ENCODE data around the gene FSCN2.
A peak's percentile ranks its signal among the peaks of the same experiment; 100 is the strongest.

Gene FSCN2

DNA sequence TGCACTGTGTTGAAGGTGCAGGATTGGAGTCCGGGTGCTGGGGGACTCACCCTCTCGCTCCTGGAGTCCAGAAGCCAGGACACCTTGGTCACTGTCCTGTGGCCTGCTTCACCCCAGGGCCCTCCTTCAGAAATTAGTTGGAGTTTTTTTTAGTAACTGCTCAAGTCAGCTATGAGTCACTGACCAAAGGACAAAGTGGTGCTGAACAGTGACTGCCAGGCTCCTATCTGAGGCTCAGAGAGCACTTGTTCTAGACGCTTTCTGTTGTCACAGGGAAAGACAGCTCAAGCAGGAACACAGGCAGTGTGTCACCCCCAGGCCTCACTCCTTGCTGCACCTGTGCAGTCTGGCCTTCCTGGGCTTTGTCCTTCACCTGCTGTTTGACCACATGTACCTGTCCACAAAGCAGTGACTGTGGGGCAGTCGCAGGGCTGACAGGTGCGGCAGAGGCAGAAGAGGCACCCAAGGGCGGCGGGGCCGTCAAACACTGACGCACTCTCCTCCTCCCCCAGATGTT lies 28.1 kb downstream of the FSCN2 start:
- Mint-ChIP-seq H3K27ac (peak overlapping the region; percentile 58), H3K27me3 (no peaks in the 10 kb centered on the region), H3K4me3 (no peak overlapping the region), H3K4me1 (ENCODE audit: low read depth) (peaks cover 31% of the 10 kb centered on the region), H3K9me3 (no peaks in the 10 kb centered on the region), H3K36me3 (ENCODE audit: low read depth) (peaks cover 75% of the 10 kb centered on the region)
- no peak for DNase-seq

DNA sequence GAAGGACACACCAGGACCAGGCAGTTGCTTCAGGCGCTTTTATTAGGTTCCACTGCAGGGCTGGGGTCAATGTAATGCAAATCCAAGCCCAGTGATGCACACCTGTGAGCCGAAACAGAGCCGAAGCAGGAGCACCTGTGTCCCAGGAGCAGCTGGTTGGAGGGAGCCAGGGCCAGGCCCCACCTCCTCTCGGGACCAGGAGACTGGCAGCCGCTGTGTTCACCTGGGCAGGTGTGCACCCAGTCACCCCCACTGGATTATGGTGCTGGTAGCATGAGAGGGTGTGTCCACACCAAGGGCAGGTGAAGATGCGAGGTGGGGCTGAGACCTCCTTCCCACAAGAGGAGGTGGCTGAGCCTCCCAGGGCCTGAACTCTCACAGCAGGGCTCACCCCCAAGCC lies 28.7 kb downstream of the FSCN2 start:
- peaks cover 77% of the 10 kb centered on the region for H3K36me3 Mint-ChIP-seq (ENCODE audit: low read depth)
- peak overlapping the region; percentile 31 for H3K27ac Mint-ChIP-seq
- peaks cover 29% of the 10 kb centered on the region for H3K4me1 Mint-ChIP-seq (ENCODE audit: low read depth)

DNA sequence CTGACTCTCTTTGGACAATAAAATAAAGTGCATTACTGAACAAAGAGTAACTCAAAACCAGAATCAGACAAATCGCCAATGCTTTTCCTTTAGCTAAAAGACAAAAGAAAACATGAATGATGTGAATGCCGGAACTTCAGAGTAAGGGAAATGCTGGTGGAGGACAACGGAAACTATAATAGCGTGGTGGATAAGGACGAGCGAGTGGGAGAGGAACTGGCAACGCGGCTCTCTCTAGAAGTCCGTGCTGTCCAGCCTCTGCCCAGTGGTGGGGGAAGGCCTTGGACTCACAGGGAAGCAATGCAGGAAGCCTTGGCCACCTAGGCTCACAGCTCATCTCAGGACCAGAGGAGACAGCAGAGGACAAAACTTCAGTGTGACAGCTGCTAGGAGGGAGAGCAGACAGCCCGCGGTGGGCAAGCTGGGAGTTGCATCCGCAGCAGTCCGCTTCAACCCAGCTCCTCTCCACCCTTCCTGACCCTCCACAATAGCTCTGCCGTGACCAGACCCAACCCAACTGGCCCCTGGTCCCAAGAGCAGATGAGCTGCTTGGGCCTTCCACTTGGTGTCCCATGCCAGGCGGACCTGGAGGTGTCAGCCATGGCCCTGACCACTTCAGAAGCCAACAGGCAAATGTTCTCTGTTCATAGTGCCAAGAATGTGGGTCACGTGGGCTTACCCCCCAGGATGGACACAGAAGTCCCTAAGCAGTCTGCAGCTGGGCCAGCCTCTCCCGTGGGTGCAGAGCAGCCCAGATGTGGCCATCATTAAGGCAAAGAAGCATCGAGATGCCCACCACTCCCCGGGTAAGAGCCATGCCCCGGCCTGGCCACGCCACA lies 29.3 kb downstream of the FSCN2 start:
- Mint-ChIP-seq H3K4me1 (ENCODE audit: low read depth) (peaks cover 29% of the 10 kb centered on the region), H3K4me3 (no peak overlapping the region)

More for the DNA sequence above, 28.7 kb downstream of the FSCN2 start:
- no peak overlapping the region for H3K4me3 Mint-ChIP-seq
- H3K27me3 Mint-ChIP-seq = no peaks in the 10 kb centered on the region
- H3K9me3 Mint-ChIP-seq = no peaks in the 10 kb centered on the region
- DNase-seq = no peak

DNA sequence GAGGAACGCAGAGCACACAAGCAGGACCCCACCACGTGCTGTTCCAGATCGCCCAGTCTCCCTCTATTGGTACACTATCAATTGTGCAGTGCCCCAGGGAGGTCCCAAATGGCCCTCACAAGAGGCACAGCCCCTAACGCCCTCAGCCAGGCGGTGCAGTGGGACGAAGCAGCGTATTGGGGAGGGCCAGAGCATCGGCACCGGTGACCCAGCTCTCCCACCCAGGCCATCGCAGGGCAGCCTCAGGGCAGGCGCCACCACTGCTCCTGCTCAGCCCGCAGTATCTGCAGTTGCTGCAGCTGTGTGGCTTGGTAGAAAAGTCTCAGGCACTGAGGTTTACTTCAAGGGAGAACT lies 29.9 kb downstream of the FSCN2 start:
- H3K4me3 Mint-ChIP-seq = no peak overlapping the region
- H3K9me3 Mint-ChIP-seq = no peaks in the 10 kb centered on the region
- no peak overlapping the region for H3K27ac Mint-ChIP-seq
- peaks cover 29% of the 10 kb centered on the region for H3K4me1 Mint-ChIP-seq (ENCODE audit: low read depth)
- H3K27me3 Mint-ChIP-seq = no peaks in the 10 kb centered on the region
- no peak for DNase-seq
- peaks cover 82% of the 10 kb centered on the region for H3K36me3 Mint-ChIP-seq (ENCODE audit: low read depth)

More for the DNA sequence above, 29.3 kb downstream of the FSCN2 start:
- no peaks in the 10 kb centered on the region for H3K27me3 Mint-ChIP-seq
- peak overlapping the region; percentile 31 for H3K27ac Mint-ChIP-seq
- no peaks in the 10 kb centered on the region for H3K9me3 Mint-ChIP-seq
- H3K36me3 Mint-ChIP-seq (ENCODE audit: low read depth) = peaks cover 82% of the 10 kb centered on the region
- DNase-seq = no peak

DNA sequence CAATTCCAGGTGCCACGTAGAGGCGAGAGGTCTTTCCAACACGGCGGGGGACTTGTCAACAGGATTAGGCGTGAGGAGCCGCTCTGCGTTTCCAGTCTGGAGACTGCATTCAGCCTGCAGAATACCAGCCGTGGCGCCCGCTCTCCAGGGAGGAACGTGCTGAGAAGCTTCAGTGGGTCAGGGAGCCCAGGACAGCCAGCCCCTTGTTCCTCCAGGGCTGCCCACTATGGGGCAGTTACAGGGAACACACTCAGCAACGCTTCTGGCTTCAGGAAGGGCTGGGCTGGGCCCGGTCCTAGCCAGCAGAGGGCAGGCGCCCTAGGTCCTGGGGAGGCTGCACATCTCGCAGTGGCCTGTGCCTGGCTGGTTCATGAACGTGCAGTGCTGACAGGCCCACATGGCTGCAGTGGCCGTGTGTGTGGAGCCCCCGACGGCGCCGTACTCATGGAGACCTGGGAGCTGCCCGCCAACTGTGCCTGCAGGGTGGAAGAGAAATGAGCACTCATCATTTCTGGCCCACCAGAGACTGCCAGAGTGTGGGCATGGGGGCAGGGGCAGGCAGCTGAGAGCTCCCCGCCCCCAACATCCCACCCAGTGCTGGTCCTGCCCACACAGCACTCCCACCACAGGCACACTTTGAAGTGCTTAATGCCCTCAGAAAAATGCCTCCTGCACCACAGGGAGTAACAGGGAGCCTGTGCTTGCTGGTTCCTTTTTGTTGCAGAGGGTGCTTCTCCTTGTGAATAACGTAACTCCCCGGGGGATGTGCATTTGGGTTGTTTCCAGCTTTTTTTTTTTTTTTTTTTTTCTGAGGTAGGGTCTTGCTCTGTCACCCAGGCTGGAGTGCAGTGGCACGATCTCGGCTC lies 31.0 kb downstream of the FSCN2 start:
- DNase-seq = no peak
- peaks cover 82% of the 10 kb centered on the region for H3K36me3 Mint-ChIP-seq (ENCODE audit: low read depth)
- H3K27me3 Mint-ChIP-seq = no peaks in the 10 kb centered on the region
- no peak overlapping the region for H3K27ac Mint-ChIP-seq
- peaks cover 18% of the 10 kb centered on the region for H3K4me1 Mint-ChIP-seq (ENCODE audit: low read depth)
- H3K4me3 Mint-ChIP-seq = no peak overlapping the region
- H3K9me3 Mint-ChIP-seq = no peaks in the 10 kb centered on the region

DNA sequence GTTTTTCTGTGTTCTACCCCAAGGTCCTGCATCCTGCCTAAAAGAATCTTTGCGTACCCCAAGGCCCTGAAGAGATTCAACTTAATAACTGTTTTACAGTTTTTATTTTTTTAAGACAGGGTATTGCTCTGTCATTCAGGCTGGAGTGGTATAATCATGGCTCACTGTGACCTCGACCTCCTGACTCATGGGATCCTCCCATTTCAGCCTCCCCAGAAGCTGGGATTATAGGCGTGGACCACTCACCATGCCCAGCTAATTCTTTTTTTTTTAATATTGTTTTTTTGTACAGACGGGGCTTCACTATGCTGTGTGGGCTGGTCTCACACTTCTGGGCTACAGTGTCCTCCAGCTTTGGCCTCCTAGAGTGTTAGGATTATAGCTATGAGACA lies 33.3 kb downstream of the FSCN2 start:
- Mint-ChIP-seq H3K36me3 (ENCODE audit: low read depth) (peaks cover 90% of the 10 kb centered on the region), H3K4me1 (ENCODE audit: low read depth) (peaks cover 9% of the 10 kb centered on the region), H3K27ac (peak overlapping the region; percentile 75), H3K27me3 (no peaks in the 10 kb centered on the region), H3K9me3 (no peaks in the 10 kb centered on the region), H3K4me3 (no peak overlapping the region)
- DNase-seq = no peak

DNA sequence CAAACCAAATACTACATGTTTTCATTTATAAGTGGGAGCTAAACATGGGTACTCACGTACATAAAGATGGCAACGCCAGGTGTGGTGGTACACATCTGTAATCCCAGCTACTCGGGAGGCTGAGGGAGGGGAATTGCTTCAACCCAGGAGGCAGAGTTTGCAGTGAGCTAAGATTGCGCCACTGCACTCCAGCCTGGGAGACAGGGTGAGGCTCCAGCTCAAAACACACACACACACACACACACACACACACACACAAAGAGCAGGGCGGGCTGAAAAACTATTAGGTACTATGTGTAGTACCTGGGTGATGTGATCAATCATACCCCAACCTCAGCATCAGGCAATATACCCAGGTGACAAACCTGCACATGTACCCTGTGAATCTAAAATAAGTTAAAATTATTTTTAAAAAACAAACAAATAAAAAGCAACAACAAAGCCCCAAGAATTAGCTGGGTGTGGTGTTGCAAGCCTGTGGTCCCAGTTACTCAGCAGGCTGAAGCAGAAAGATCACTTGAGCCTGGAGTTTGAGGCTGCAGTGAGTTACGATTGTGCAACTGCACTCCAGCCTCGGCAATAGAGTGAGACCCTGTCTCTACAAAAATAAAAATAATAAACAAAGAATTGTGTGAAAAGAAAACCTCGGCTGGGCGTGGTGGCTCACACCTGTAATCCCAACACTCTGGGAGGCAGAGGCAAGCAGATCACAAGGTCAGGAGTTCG lies 35.8 kb downstream of the FSCN2 start:
- peaks cover 91% of the 10 kb centered on the region for H3K36me3 Mint-ChIP-seq (ENCODE audit: low read depth)

DNA sequence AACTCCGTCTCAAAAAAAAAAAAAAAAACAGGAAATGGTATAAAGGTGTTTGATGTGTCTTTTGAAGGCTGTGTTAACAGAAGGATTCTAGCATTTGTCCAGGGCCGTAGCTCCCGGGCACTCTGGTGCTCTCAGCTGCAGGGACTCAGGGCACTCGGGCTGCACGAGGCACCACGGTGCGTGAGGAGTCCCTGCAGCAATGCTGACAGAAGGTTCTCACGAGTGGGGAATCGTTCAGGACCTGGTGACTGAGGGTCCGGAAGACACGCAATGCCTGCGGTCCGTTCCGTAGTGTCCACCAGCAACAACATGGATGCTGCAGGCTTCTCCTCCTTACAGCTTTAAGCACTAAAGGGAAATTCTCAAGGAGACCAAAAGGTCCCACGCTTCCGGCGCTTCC lies 36.6 kb downstream of the FSCN2 start:
- H3K27ac Mint-ChIP-seq = no peak overlapping the region

More for the DNA sequence above, 35.8 kb downstream of the FSCN2 start:
- H3K27ac Mint-ChIP-seq = no peak overlapping the region
- H3K9me3 Mint-ChIP-seq = no peaks in the 10 kb centered on the region
- peaks cover 9% of the 10 kb centered on the region for H3K4me1 Mint-ChIP-seq (ENCODE audit: low read depth)
- no peak overlapping the region for H3K4me3 Mint-ChIP-seq
- no peak for DNase-seq
- no peaks in the 10 kb centered on the region for H3K27me3 Mint-ChIP-seq

DNA sequence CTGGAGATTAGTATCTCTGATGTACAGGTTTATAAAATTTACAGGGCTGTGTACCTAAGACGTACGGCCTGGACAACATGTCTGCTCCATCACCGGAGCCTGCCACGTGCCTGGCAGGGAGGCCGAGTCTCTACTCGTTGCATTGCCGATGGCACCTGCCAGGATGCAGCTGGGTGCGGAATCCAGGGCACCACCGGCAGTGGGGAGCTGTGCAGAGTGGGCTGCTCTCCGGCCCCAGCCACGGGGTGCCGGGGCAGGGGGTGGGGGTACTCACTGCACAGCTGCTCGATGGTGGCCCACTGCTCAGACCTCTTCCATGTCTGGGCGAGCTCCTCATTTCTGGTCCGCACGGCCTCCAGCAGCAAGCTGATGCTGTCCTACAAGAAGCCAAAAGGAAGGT lies 37.1 kb downstream of the FSCN2 start:
- Mint-ChIP-seq H3K36me3 (ENCODE audit: low read depth) (peaks cover 92% of the 10 kb centered on the region), H3K27ac (no peak overlapping the region), H3K27me3 (no peaks in the 10 kb centered on the region), H3K9me3 (no peaks in the 10 kb centered on the region), H3K4me3 (no peak overlapping the region), H3K4me1 (ENCODE audit: low read depth) (peaks cover 9% of the 10 kb centered on the region)
- DNase-seq = no peak

More for the DNA sequence above, 36.6 kb downstream of the FSCN2 start:
- H3K36me3 Mint-ChIP-seq (ENCODE audit: low read depth) = peaks cover 92% of the 10 kb centered on the region
- DNase-seq = no peak
- peaks cover 9% of the 10 kb centered on the region for H3K4me1 Mint-ChIP-seq (ENCODE audit: low read depth)
- no peak overlapping the region for H3K4me3 Mint-ChIP-seq
- H3K9me3 Mint-ChIP-seq = no peaks in the 10 kb centered on the region
- H3K27me3 Mint-ChIP-seq = no peaks in the 10 kb centered on the region

DNA sequence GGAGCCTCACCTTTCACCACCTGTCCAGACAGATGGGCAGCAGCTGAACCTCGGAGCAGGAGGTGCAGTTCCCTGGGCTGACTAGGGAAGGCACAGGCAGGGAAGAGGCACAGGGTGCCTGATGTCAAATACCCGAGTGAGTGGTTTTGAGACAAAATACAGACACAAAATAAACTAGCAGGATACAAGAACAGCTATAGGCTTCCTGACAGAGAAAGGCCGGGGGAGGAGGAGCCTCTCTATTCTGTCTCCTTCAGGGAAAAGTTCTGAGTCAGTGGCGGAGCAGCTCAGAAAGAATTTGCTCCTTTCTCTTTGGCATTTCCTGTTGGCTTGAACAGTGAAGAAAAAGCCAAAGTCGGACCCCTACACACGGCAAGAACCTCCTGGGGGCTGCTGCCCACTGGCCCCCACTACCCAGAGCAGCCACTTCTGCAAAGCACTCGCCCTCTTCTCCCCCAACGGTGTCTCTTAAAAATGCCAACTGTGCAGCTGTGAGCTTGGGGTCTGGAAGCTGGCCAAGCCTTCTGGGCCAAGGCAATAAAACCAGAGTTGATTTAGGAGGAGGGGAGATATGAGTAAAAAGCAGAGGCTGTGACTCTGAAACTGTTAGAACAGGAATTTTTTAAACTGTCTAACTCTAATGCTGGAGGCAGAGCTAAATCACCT lies 38.4 kb downstream of the FSCN2 start:
- Mint-ChIP-seq H3K9me3 (no peaks in the 10 kb centered on the region), H3K4me1 (ENCODE audit: low read depth) (no peaks in the 10 kb centered on the region), H3K36me3 (ENCODE audit: low read depth) (peaks cover 93% of the 10 kb centered on the region), H3K27ac (no peak overlapping the region), H3K27me3 (no peaks in the 10 kb centered on the region), H3K4me3 (no peak overlapping the region)
- no peak for DNase-seq

DNA sequence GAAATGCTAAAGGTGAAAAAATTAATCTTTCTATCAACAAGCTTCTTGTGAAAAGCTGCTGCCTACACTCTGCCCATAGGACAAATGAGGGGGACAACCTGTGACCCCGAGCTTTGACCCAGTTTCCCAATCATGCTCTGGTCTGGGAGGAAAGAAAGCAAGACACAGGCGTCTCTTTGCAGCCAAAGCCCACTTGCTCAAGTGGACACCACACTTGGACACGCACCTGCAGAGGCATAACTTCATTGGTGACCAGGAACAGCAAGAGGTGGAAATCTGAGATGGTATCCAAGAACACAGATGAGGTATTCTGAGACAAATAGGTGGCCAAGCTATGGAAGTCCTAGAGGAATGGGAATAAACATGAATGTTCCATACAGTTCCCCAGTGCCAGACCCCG lies 39.0 kb downstream of the FSCN2 start:
- Mint-ChIP-seq H3K4me1 (ENCODE audit: low read depth) (no peaks in the 10 kb centered on the region), H3K9me3 (no peaks in the 10 kb centered on the region), H3K27me3 (no peaks in the 10 kb centered on the region), H3K4me3 (no peak overlapping the region), H3K27ac (peak overlapping the region; percentile 18), H3K36me3 (ENCODE audit: low read depth) (peaks cover 91% of the 10 kb centered on the region)
- DNase-seq = no peak

DNA sequence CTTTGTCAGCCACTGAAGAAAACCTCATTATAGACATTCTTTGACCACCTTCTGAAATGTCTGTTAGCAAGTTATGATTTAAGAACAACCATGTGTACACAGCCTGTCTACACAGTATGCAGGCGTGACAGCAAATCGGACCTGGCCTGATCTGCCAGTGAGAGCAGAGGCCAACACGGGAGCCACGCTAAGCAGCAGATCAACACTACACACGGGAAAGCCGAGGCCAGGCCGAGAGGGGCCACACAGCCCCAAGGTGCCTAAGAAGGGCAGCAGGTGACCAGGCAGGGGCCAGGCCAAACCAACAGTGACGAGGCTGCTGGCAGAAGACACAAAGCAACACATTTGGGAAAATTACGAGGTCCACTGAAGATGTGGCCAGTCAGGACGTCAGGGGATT lies 40.2 kb downstream of the FSCN2 start:
- Mint-ChIP-seq H3K4me1 (ENCODE audit: low read depth) (no peaks in the 10 kb centered on the region), H3K4me3 (no peak overlapping the region), H3K36me3 (ENCODE audit: low read depth) (peaks cover 92% of the 10 kb centered on the region), H3K27me3 (no peaks in the 10 kb centered on the region), H3K9me3 (no peaks in the 10 kb centered on the region), H3K27ac (no peak overlapping the region)
- no peak for DNase-seq

DNA sequence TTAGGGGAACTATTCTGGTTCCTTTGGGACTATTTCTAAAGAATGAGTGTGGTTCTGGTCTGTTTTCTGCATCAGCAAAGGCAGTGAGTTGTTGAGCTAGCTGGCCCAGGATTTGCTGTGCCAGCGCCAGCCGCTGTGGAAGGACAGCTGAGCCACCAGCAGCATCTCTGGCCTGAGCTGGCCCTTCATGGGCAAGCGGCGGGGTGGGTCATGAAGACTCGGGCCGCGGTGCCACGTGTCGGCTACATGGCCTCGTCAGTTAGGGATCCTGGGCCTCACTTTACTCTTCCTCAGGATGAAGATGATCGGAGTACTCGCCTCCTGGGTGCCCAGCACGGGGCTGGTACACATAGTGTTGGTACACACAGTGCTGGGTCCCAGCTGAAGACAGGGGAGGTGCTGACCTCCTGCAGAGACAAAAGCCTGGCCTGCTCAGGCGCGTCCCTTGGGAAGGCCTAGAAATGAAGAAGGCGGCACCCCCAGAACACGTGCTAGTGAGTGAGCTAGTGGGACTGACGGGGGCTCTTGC lies 41.9 kb downstream of the FSCN2 start:
- H3K4me3 Mint-ChIP-seq = no peak overlapping the region
- H3K9me3 Mint-ChIP-seq = no peaks in the 10 kb centered on the region
- no peak overlapping the region for H3K27ac Mint-ChIP-seq
- no peak for DNase-seq
- no peaks in the 10 kb centered on the region for H3K27me3 Mint-ChIP-seq
- H3K4me1 Mint-ChIP-seq (ENCODE audit: low read depth) = no peaks in the 10 kb centered on the region
- H3K36me3 Mint-ChIP-seq (ENCODE audit: low read depth) = peaks cover 94% of the 10 kb centered on the region

DNA sequence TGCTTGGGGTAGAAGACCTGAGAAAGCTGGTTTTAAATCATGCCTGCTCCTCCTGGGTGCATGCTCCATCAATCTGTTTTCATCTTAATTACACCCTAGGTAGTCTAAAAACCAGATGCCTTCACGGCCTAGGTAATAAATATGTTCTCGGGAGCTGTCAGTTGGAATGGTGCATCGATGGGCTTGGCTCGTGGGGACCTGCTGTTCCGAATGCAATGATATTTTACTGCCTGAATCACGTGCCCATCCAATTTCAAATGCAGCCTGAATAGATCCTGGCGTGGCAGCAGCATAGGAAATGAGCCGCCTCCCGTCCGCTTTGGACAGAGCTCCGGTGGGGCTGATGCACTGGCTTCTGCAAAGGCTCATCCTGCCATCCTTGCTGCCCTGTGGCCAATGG lies 42.8 kb downstream of the FSCN2 start:
- Mint-ChIP-seq H3K27ac (no peak overlapping the region), H3K4me1 (ENCODE audit: low read depth) (no peaks in the 10 kb centered on the region), H3K9me3 (no peaks in the 10 kb centered on the region), H3K27me3 (no peaks in the 10 kb centered on the region), H3K36me3 (ENCODE audit: low read depth) (peaks cover 93% of the 10 kb centered on the region), H3K4me3 (no peak overlapping the region)
- no peak for DNase-seq
